Neuron (in vitro differentiated cells): ENCODE measurements around the gene MANBA.
"Not testable (repeated sequence)": the region's sequence is repeated elsewhere in the genome, so short reads cannot be mapped to it uniquely, and the experiment has no call there.

Experiments used
- H2AFZ ChIP-seq: one replicate; pipeline ENCODE4 v1.6.1; 2013; ENCODE audit warnings: low read depth, mild to moderate bottlenecking, inconsistent platforms, low read length, moderate library complexity
- H3K27me3 ChIP-seq: one replicate; pipeline ENCODE4 v1.6.1; 2013; ENCODE audit warnings: low read length; ENCODE audit not compliant: insufficient read depth
- H3K36me3 ChIP-seq: one replicate; pipeline ENCODE4 v1.6.1; 2013; ENCODE audit warnings: low read length; ENCODE audit not compliant: insufficient read depth
- H3K4me1 ChIP-seq: one replicate; pipeline ENCODE4 v1.6.1; 2013; ENCODE audit warnings: low read length; ENCODE audit not compliant: insufficient read depth
- H3K4me3 ChIP-seq: 2 replicates; pipeline ENCODE4 v1.5.1; 2013; ENCODE audit warnings: mild to moderate bottlenecking, low read length, moderate library complexity
- H3K9me3 ChIP-seq: one replicate; pipeline ENCODE4 v1.6.1; 2013; ENCODE audit warnings: low read length

The MANBA gene

GRCh38 chr4:102758241-102759160, 2.3 kb downstream of the MANBA start:
- Histone ChIP-seq H3K4me1 (peaks cover 4% of the 10 kb centered on the region), H3K27me3 (no peaks in the 10 kb centered on the region), H3K9me3 (no peaks in the 10 kb centered on the region), H2AFZ (no peak overlapping the region), H3K36me3 (no peaks in the 10 kb centered on the region), H3K4me3 (no peak overlapping the region)

DNA sequence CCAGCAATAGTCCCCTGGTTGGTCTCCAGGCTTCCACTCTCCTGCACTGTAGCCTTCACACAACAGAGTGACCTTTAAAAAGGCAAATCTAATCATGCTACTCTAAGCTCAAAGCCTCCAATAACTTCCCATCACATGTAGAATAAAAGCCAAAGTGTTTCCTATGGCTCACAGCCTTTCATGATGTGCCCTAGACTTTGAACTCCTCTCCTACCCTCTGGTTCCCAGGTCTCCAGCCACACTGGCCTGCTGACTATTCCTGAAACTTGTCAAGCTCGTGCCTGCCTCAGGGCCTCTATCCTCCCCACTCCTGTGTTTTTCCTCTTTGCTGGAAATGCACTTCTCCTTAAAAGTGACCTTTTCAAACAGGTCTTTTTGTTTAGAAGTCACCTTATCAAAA, 3.1 kb downstream of the MANBA start:
- Histone ChIP-seq H3K4me1 (peaks cover 4% of the 10 kb centered on the region), H3K9me3 (no peaks in the 10 kb centered on the region), H3K27me3 (no peaks in the 10 kb centered on the region), H2AFZ (no peak overlapping the region), H3K4me3 (no peak overlapping the region), H3K36me3 (no peaks in the 10 kb centered on the region)

- Histone ChIP-seq H3K36me3 (no peaks in the 10 kb centered on the region), H3K27me3 (no peaks in the 10 kb centered on the region), H3K4me3 (no peak overlapping the region), H3K4me1 (no peaks in the 10 kb centered on the region), H2AFZ (no peak overlapping the region), H3K9me3 (no peaks in the 10 kb centered on the region)
Observed at GRCh38 chr4:102754044-102754443, 6.7 kb downstream of the MANBA start.

DNA sequence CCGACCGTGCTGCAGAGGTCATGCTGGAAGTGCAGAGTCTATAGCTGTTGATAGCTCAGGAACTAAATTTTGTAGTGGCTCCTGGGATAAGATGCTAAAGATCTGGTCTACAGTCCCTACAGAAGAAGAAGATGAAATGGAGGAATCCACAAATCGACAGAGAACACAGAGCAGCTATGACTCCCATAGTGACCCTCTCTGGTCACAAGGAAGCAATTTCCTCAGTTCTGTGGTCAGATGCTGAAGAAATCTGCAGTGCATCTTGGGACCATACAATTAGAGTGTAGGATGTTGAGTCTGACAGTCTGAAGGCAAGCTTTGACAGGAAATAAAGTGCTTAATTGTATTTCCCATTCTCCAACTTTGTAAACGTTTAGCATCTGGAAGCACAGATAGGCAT, 8.8 kb downstream of the MANBA start:
- Histone ChIP-seq H3K4me3 (no peak overlapping the region), H3K4me1 (no peaks in the 10 kb centered on the region), H3K9me3 (peaks cover 1% of the 10 kb centered on the region), H2AFZ (no peak overlapping the region), H3K36me3 (no peaks in the 10 kb centered on the region), H3K27me3 (no peaks in the 10 kb centered on the region)

GRCh38 chr4:102743352-102743751, 17.4 kb downstream of the MANBA start:
- not testable (repeated sequence) for H3K9me3 ChIP-seq, H3K4me1 ChIP-seq, H3K36me3 ChIP-seq, H3K4me3 ChIP-seq, H3K27me3 ChIP-seq, H2AFZ ChIP-seq

DNA sequence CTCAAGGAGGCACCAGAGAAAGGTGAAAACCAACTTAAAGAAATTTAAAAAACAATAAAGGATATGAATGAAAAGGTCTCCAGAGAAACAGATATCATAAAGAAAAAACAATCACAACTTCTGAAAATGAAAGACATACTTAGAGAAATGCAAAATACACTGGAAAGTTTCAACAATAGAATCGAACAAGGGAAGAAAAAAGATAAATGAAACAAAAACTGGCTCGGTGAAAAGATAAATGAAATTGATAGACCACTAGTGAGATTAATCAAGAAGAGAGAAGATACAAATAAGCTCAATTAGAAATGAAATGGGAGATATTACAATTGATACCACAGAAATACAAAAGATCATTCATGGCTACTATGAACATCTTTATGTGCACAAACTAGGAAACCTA, 22.0 kb downstream of the MANBA start:
- H3K4me3 ChIP-seq, H3K27me3 ChIP-seq, H3K4me1 ChIP-seq, H3K36me3 ChIP-seq, H2AFZ ChIP-seq, H3K9me3 ChIP-seq: not testable (repeated sequence)

- Histone ChIP-seq H3K27me3 (no peaks in the 10 kb centered on the region), H3K4me1 (no peaks in the 10 kb centered on the region), H3K9me3 (peaks cover 6% of the 10 kb centered on the region), H3K4me3 (no peak overlapping the region), H2AFZ (no peak overlapping the region), H3K36me3 (no peaks in the 10 kb centered on the region)
Observed at GRCh38 chr4:102736636-102737549, 23.9 kb downstream of the MANBA start.

GRCh38 chr4:102735582-102735981, 25.2 kb downstream of the MANBA start:
- peaks cover 8% of the 10 kb centered on the region for H3K9me3 ChIP-seq
- no peaks in the 10 kb centered on the region for H3K4me1 ChIP-seq
- H2AFZ ChIP-seq: no peak overlapping the region
- H3K27me3 ChIP-seq: no peaks in the 10 kb centered on the region
- no peak overlapping the region for H3K4me3 ChIP-seq
- H3K36me3 ChIP-seq: no peaks in the 10 kb centered on the region

DNA sequence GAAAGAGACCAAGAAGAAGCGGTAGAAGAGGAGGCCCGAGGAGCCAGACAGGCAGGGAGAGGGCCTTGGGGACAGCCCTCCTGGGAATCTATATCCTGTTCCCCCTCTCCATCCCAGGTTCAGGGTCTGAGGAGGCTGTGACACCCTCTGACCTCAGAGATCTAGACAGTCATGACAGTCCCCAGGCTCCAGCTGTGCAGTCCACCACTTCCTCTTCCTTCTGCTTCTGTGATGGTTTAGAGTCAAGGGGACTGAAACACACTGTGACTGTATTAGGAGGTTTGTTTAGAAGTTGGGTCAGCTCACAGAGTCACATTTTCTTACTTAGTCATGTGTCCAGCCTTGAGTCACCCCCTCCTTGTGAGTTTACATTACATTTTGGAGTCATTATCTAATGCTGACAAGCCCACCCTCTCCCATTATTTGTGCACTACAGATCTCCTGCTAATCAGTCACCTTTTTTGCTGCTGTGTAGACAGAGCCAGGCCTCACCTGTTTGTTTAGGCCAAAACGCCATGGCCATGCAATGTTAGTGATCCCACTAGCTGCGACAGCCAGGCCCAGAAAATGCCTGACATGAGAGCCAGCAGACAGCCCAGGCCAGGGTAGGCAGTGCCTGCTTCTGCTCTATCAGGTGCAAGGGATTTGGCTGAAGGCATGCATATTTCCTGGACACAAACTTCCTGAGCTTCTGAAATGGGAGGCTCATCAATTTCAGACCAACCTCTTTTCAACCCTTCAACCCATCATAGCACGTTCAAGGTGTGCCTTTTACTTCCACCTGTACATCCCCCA, 26.0 kb downstream of the MANBA start:
- Histone ChIP-seq H3K4me3 (no peak overlapping the region), H3K27me3 (no peaks in the 10 kb centered on the region), H3K9me3 (peaks cover 10% of the 10 kb centered on the region), H3K36me3 (no peaks in the 10 kb centered on the region), H2AFZ (no peak overlapping the region), H3K4me1 (no peaks in the 10 kb centered on the region)

- Histone ChIP-seq H3K4me3 (no peak overlapping the region), H3K9me3 (peaks cover 14% of the 10 kb centered on the region), H3K27me3 (no peaks in the 10 kb centered on the region), H3K4me1 (no peaks in the 10 kb centered on the region), H2AFZ (no peak overlapping the region), H3K36me3 (no peaks in the 10 kb centered on the region)
Observed at GRCh38 chr4:102734116-102734515, 26.7 kb downstream of the MANBA start.

GRCh38 chr4:102733084-102733483, 27.7 kb downstream of the MANBA start:
- H2AFZ ChIP-seq: no peak overlapping the region
- H3K36me3 ChIP-seq: no peaks in the 10 kb centered on the region
- peaks cover 15% of the 10 kb centered on the region for H3K9me3 ChIP-seq
- no peak overlapping the region for H3K4me3 ChIP-seq
- no peaks in the 10 kb centered on the region for H3K27me3 ChIP-seq
- no peaks in the 10 kb centered on the region for H3K4me1 ChIP-seq

- peaks cover 15% of the 10 kb centered on the region for H3K9me3 ChIP-seq
- H2AFZ ChIP-seq: no peak overlapping the region
- no peak overlapping the region for H3K4me3 ChIP-seq
Observed at GRCh38 chr4:102732678-102733077, 28.1 kb downstream of the MANBA start.

More at GRCh38 chr4:102732678-102733077, 28.1 kb downstream of the MANBA start:
- H3K27me3 ChIP-seq: no peaks in the 10 kb centered on the region
- no peaks in the 10 kb centered on the region for H3K36me3 ChIP-seq
- no peaks in the 10 kb centered on the region for H3K4me1 ChIP-seq
